Astrocyte (in vitro differentiated cells and primary cell): ENCODE measurements around the gene PTPRK.

Experiments used
- CTCF ChIP-seq: IDR thresholded peaks from 2 replicates; pipeline ENCODE4 v1.5.1; 2011; ENCODE audit warnings: low read depth, mild to moderate bottlenecking, inconsistent platforms, low read length, moderate library complexity; ENCODE audit not compliant: insufficient read depth
- EZH2 ChIP-seq: IDR thresholded peaks from 2 replicates; pipeline ENCODE4 v1.6.1; 2012; ENCODE audit warnings: mild to moderate bottlenecking, low read length, inconsistent platforms; ENCODE audit not compliant: insufficient read depth

GRCh38 chr6:128438393-128438792 is 82.0 kb downstream of the PTPRK start:
- no peak for TF ChIP-seq CTCF
- TF ChIP-seq EZH2 = no peak
